Karpas-422 (cell line): ENCODE data around the gene PTK6. TPM values are rescaled to one million over a fixed set of nuclear protein-coding genes. Genes with fewer than 3 reads are reported as not detected.
"Not testable (repeated sequence)": the region's sequence is repeated elsewhere in the genome, so short reads cannot be mapped to it uniquely, and the experiment has no call there.

ENCODE experiments used
- DNase-seq: peaks from one replicate; pipeline ENCODE4 v3.0.0-alpha.2; 2015
- H2AFZ ChIP-seq: fragments of 200-600 bp; sonication (generic); 2 replicates; pipeline ENCODE4 v1.6.1; 2014; ENCODE audit warnings: antibody characterized with exemption, low read length, mixed read lengths
- H3K27ac ChIP-seq: fragments of 200-600 bp; sonication (generic); 2 replicates; pipeline ENCODE4 v1.5.1; 2014; ENCODE audit warnings: mild to moderate bottlenecking, low read length, moderate library complexity
- H3K27me3 ChIP-seq: fragments of 200-600 bp; sonication (generic); 2 replicates; pipeline ENCODE4 v1.6.1; 2014; ENCODE audit warnings: low read length, mixed read lengths
- H3K36me3 ChIP-seq: fragments of 200-600 bp; sonication (generic); 2 replicates; pipeline ENCODE4 v1.6.1; 2014; ENCODE audit warnings: low read length, mixed read lengths; ENCODE audit not compliant: insufficient read depth
- H3K4me1 ChIP-seq: fragments of 200-600 bp; sonication (generic); 2 replicates; pipeline ENCODE4 v1.6.1; 2014; ENCODE audit warnings: mild to moderate bottlenecking, low read length, mixed read lengths
- H3K4me2 ChIP-seq: fragments of 200-600 bp; sonication (generic); 2 replicates; pipeline ENCODE4 v1.6.1; 2014; ENCODE audit warnings: low read length, low read depth, mild to moderate bottlenecking; ENCODE audit not compliant: poor library complexity, severe bottlenecking
- H3K4me3 ChIP-seq: fragments of 200-600 bp; sonication (generic); 2 replicates; pipeline ENCODE4 v1.5.1; 2014; ENCODE audit warnings: mild to moderate bottlenecking, antibody characterized with exemption, low read length, mixed read lengths
- H3K79me2 ChIP-seq: fragments of 200-600 bp; sonication (generic); 2 replicates; pipeline ENCODE4 v1.6.1; 2014; ENCODE audit warnings: mild to moderate bottlenecking, low read length, mixed read lengths
- H3K9ac ChIP-seq: fragments of 200-600 bp; sonication (generic); 2 replicates; pipeline ENCODE4 v1.6.0; 2014; ENCODE audit warnings: low read length
- H3K9me2 ChIP-seq: fragments of 200-600 bp; sonication (generic), shearing (Covaris generic); replicated peaks from 2 replicates; pipeline ENCODE4 v1.6.0; 2014; ENCODE audit warnings: mild to moderate bottlenecking, low read length, moderate library complexity; ENCODE audit not compliant: insufficient read depth
- H3K9me3 ChIP-seq: fragments of 300-700, 200-600 bp; sonication (generic); 2 replicates; pipeline ENCODE4 v1.6.1; 2014; ENCODE audit warnings: low read length, mixed read lengths
- H4K20me1 ChIP-seq: fragments of 200-600 bp; sonication (generic); 2 replicates; pipeline ENCODE4 v1.6.1; 2014; ENCODE audit warnings: mild to moderate bottlenecking, antibody characterized with exemption, low read length, low read depth; ENCODE audit not compliant: insufficient read depth
- total RNA-seq: library from RNA; depleted of rRNA; stranded (reverse); fragments of >200 nt; shearing (Covaris generic); gene quantifications from 2 replicates; pipeline ENCODE4 v1.2.3, GENCODE V29; 2014; ENCODE audit warnings: low replicate concordance

Gene PTK6
- total RNA-seq, 1 experiment from 2014 or later = not detected

DNA sequence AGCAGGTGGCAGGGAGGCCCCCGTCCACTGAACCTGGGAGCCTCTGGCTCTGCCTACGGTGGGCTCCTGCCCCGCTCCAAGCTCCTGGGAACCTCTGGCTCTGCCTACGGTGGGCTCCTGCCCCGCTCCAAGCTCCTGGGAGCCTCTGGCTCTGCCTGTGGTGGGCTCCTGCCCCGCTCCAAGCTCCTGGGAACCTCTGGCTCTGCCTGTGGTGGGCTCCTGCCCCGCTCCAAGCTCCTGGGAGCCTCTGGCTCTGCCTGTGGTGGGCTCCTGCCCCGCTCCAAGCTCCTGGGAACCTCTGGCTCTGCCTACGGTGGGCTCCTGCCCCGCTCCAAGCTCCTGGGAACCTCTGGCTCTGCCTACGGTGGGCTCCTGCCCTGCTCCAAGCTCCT, 33.9 kb upstream of the PTK6 start:
- not testable (repeated sequence) for H3K9me2 ChIP-seq, H3K9me3 ChIP-seq, H3K4me3 ChIP-seq, H3K36me3 ChIP-seq, DNase-seq, H3K27ac ChIP-seq, H3K4me2 ChIP-seq, H3K9ac ChIP-seq, H3K79me2 ChIP-seq, H2AFZ ChIP-seq, H3K27me3 ChIP-seq
- H3K4me1 ChIP-seq = peaks cover 12% of the 10 kb centered on the region
- 0 out of 2 replicates have a peak, but pooled peaks cover 11% of the 10 kb centered on the region for H4K20me1 ChIP-seq

- Histone ChIP-seq H3K79me2 (no peaks in the 10 kb centered on the region), H3K36me3 (no peaks in the 10 kb centered on the region), H3K9me3 (no peaks in the 10 kb centered on the region), H3K4me1 (peaks cover 12% of the 10 kb centered on the region), H2AFZ (no peak overlapping the region), H3K27me3 (no peaks in the 10 kb centered on the region), H3K9me2 (no peaks in the 10 kb centered on the region), H3K27ac (no peak overlapping the region), H4K20me1 (0 out of 2 replicates have a peak, but pooled peaks cover 11% of the 10 kb centered on the region), H3K4me2 (no peak overlapping the region), H3K9ac (no peak overlapping the region), H3K4me3 (no peak overlapping the region)
- DNase-seq = peak; percentile 38
These were observed 33.3 kb upstream of the PTK6 start for GRCh38 chr20:63570281-63571086.

- Histone ChIP-seq H3K9me2 (no peaks in the 10 kb centered on the region), H3K79me2 (no peaks in the 10 kb centered on the region), H3K27me3 (no peaks in the 10 kb centered on the region), H2AFZ (no peak overlapping the region), H3K36me3 (no peaks in the 10 kb centered on the region), H3K4me2 (no peak overlapping the region), H3K9me3 (no peaks in the 10 kb centered on the region), H3K4me1 (peaks cover 8% of the 10 kb centered on the region), H3K9ac (no peak overlapping the region), H4K20me1 (0 out of 2 replicates have a peak, but pooled peaks cover 11% of the 10 kb centered on the region), H3K4me3 (no peak overlapping the region), H3K27ac (no peak overlapping the region)
- DNase-seq = no peak
These were observed 32.1 kb upstream of the PTK6 start for GRCh38 chr20:63568986-63569949.

- no peak for DNase-seq
- Histone ChIP-seq H3K9me2 (no peaks in the 10 kb centered on the region), H3K4me2 (no peak overlapping the region), H2AFZ (no peak overlapping the region), H3K36me3 (no peaks in the 10 kb centered on the region), H4K20me1 (0 out of 2 replicates have a peak, but pooled peaks cover 8% of the 10 kb centered on the region), H3K9me3 (no peaks in the 10 kb centered on the region), H3K27me3 (no peaks in the 10 kb centered on the region), H3K27ac (no peak overlapping the region), H3K9ac (no peak overlapping the region), H3K4me1 (peaks cover 4% of the 10 kb centered on the region), H3K4me3 (no peak overlapping the region), H3K79me2 (no peaks in the 10 kb centered on the region)
These were observed 31.2 kb upstream of the PTK6 start for GRCh38 chr20:63568170-63568981.

DNA sequence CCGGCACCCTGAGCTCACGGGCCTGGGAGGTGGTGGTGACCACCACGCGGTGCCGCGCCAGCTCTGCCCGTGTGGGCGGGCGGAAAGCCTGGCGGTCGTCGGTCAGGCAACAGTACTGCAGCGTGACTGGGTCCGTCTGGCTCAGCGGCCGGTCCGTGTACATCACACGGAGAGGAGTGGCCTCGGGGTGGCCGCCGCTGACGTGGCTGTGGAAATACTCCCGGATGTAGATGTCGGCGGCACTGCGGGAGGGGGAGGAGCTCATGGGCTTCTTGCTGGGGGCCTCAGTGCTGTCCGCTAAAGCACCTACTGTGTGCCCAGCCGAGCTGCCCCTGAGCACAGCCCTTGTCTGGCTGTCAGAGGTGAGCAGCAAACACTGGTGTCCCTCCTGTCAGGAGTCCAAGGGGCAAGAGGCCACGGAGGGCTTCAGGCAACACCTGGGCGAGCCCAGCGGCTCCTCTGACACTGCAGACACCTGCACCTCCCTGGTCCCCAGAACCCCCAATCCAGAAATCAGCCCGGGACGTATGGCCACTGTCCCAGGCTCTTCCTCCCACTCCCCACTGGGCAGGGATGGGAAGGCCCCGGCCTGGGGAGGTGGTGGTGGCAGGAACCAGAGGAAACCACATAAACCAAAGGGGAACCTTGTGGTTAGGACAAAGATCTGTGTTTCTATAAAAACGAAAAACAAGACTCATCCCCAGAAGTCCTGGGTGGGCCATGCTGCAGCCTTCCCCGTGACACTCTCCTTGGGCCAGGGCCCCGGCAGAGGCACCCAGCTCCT, 30.4 kb upstream of the PTK6 start:
- no peak overlapping the region for H2AFZ ChIP-seq
- H3K4me3 ChIP-seq = no peak overlapping the region
- H3K27me3 ChIP-seq = no peaks in the 10 kb centered on the region
- no peak for DNase-seq
- no peak overlapping the region for H3K4me2 ChIP-seq
- H3K36me3 ChIP-seq = no peaks in the 10 kb centered on the region
- H3K9me2 ChIP-seq = no peaks in the 10 kb centered on the region
- no peak overlapping the region for H3K27ac ChIP-seq
- no peaks in the 10 kb centered on the region for H3K79me2 ChIP-seq
- H4K20me1 ChIP-seq = 0 out of 2 replicates have a peak, but pooled peaks cover 3% of the 10 kb centered on the region
- H3K9ac ChIP-seq = no peak overlapping the region
- H3K4me1 ChIP-seq = no peaks in the 10 kb centered on the region
- no peaks in the 10 kb centered on the region for H3K9me3 ChIP-seq

DNA sequence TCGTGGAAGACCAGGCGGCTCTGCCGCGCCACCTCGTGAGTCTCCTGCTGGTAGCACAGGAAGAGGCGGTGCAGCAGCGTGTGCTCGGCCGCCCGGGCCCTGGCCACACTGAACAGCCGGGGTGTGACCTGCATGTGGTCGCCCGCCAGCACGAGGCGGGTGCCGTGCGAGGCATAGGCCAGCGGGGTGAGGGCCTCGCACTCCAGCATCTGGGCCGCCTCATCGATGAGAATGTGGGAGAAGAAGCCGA, 29.9 kb upstream of the PTK6 start:
- DNase-seq = no peak
- H2AFZ ChIP-seq = no peak overlapping the region
- no peaks in the 10 kb centered on the region for H3K79me2 ChIP-seq
- no peaks in the 10 kb centered on the region for H3K9me3 ChIP-seq
- H4K20me1 ChIP-seq = 0 out of 2 replicates have a peak, but pooled peaks cover 3% of the 10 kb centered on the region
- H3K27me3 ChIP-seq = no peaks in the 10 kb centered on the region
- no peaks in the 10 kb centered on the region for H3K9me2 ChIP-seq
- H3K27ac ChIP-seq = no peak overlapping the region
- no peak overlapping the region for H3K9ac ChIP-seq
- H3K4me2 ChIP-seq = no peak overlapping the region
- H3K4me3 ChIP-seq = no peak overlapping the region
- no peaks in the 10 kb centered on the region for H3K4me1 ChIP-seq
- H3K36me3 ChIP-seq = no peaks in the 10 kb centered on the region

DNA sequence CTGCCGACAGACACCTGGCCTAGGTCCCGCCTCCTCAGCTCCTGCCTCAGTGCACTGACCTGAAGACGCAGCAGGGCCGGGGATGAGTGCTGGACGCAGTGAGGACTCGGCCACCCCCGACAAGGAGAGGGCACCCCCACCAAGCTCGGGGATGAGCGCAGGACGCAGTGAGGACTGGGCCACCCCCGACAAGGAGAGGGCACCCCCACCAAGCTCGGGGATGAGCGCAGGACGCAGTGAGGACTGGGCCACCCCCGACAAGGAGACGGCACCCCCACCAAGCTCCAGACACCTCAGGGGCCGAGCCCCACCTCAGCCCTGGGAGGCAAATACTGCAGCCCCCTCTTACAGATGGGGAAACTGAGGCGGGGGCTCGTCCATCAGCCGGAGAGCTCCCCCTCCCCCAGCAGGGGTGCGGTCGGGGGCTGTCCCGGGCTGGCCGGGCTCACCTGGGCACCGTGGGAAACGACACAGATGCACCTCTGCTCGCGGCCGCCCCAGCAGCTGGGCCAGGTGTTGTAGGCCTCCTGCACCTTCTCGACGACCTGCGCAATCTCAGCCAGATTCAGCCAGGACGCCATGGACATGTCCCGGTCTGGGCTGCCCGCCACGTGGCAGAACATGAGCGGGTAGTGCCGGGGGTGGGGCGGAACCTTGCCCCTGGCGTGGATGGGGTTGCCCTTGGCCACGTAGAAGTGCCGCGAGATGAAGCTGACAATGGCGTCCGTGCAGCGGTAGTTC, 29.4 kb upstream of the PTK6 start:
- Histone ChIP-seq H3K4me1 (no peaks in the 10 kb centered on the region), H3K27me3 (no peaks in the 10 kb centered on the region), H3K9me3 (no peaks in the 10 kb centered on the region), H3K4me3 (no peak overlapping the region), H2AFZ (no peak overlapping the region), H3K79me2 (no peaks in the 10 kb centered on the region), H3K36me3 (no peaks in the 10 kb centered on the region), H3K27ac (no peak overlapping the region), H3K9ac (no peak overlapping the region), H4K20me1 (0 out of 2 replicates have a peak, but pooled peaks cover 3% of the 10 kb centered on the region), H3K9me2 (no peaks in the 10 kb centered on the region), H3K4me2 (no peak overlapping the region)
- DNase-seq = no peak
